ENCODE measurements around the gene DNAJB8. TPM values are rescaled to one million over a fixed set of nuclear protein-coding genes. Genes with fewer than 3 reads are reported as not detected.

Gene DNAJB8
- total and polyA plus RNA-seq, 4 donors, result not detected

DNA sequence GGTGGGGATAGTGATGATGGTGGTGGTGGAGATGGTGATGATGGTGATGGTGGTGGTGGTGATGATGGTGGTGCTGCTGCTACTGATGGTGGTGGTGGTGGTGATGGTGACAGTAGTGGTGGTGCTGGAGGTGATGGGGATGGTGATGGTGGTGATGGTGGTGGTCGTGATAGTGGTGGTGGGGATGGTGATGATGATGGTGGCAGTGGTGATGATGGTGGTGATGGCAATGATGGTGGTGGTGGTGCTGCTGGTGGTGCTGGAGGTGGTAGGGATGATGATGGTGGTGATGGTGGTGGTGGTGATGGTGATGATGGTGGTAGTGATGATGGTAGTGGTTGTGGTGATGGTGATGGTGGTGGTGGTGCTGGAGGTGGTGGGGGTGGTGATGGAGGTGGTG lies 21.3 kb downstream of the DNAJB8 start:
- Histone ChIP-seq H3K9ac (ENCODE audit: low read depth in 1 of 2, low read length in 2 of 2) (no peak overlapping the region), H3K9me3 (ENCODE audit: control insufficient read depth in 4 of 4, low read length in 3 of 4) (no peaks in the 10 kb centered on the region), H3K4me3 (ENCODE audit: low read depth in 1 of 3, low read length in 3 of 3) (no peak overlapping the region), H3K27ac (ENCODE audit: low read depth in 1 of 2, low read length in 2 of 2) (no peak overlapping the region), H3K36me3 (ENCODE audit: control insufficient read depth in 4 of 4, insufficient read depth in 3 of 4, low read depth in 1 of 4, low read length in 3 of 4) (no peaks in the 10 kb centered on the region), H3K4me1 (ENCODE audit: control insufficient read depth in 4 of 4, insufficient read depth in 4 of 4, low read length in 3 of 4) (no peaks in the 10 kb centered on the region), H3K27me3 (ENCODE audit: control insufficient read depth in 4 of 4, insufficient read depth in 4 of 4, low read length in 3 of 4) (no peaks in the 10 kb centered on the region)
- 71% methylated on average over 1 of the region's 1 CpG for WGBS
- no peak for DNase-seq (ENCODE audit: low spot score)
- TF ChIP-seq HNF4G (IDR thresholded peaks at IDR 0.05) (no peak), TAF1 (conservative IDR thresholded peaks at IDR 0.05) (no peak), GABPA (IDR thresholded peaks at IDR 0.05 in 1 of 2, conservative IDR thresholded peaks at IDR 0.05 in 1 of 2) (no peak), ATF3 (IDR thresholded peaks at IDR 0.05) (no peak), SP1 (IDR thresholded peaks at IDR 0.05) (no peak), RXRA (IDR thresholded peaks at IDR 0.05) (no peak), EGR1 (IDR thresholded peaks at IDR 0.05; ENCODE audit: low read depth in 2 of 2) (no peak), JUND (IDR thresholded peaks at IDR 0.05) (no peak)

DNA sequence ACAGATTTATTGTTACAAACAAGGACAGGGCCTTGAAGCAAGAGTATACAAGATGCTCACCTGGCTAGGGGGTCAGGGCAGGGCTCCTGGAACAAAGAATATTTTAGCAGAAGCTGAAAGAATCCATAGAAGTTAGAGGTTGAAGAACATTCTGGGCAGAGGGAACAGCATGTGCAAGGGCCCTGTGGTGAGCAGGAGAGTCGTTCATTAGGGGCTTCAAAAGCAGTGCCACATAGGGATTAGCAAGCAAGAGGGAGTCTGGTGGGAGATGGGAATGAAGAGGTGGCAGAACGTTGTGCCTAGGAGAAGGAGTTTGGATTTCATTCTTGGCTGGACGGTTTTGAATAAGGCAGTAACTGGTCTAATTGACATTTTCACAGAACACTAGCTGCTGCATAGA lies 22.9 kb downstream of the DNAJB8 start:
- H3K4me3 ChIP-seq (ENCODE audit: low read depth in 1 of 3, low read length in 3 of 3), result no peak overlapping the region
- no peaks in the 10 kb centered on the region for H3K4me1 ChIP-seq (ENCODE audit: control insufficient read depth in 4 of 4, insufficient read depth in 4 of 4, low read length in 3 of 4)
- H3K27me3 ChIP-seq (ENCODE audit: control insufficient read depth in 4 of 4, insufficient read depth in 4 of 4, low read length in 3 of 4), result no peaks in the 10 kb centered on the region
- no peak for TF ChIP-seq EGR1 (IDR thresholded peaks at IDR 0.05; ENCODE audit: low read depth in 2 of 2)
- TF ChIP-seq, protein P1, sequence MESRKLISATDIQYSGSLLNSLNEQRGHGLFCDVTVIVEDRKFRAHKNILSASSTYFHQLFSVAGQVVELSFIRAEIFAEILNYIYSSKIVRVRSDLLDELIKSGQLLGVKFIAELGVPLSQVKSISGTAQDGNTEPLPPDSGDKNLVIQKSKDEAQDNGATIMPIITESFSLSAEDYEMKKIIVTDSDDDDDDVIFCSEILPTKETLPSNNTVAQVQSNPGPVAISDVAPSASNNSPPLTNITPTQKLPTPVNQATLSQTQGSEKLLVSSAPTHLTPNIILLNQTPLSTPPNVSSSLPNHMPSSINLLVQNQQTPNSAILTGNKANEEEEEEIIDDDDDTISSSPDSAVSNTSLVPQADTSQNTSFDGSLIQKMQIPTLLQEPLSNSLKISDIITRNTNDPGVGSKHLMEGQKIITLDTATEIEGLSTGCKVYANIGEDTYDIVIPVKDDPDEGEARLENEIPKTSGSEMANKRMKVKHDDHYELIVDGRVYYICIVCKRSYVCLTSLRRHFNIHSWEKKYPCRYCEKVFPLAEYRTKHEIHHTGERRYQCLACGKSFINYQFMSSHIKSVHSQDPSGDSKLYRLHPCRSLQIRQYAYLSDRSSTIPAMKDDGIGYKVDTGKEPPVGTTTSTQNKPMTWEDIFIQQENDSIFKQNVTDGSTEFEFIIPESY (IDR thresholded peaks at IDR 0.05), result no peak
- no peak for TF ChIP-seq HNF4A (conservative IDR thresholded peaks at IDR 0.05)
- no peak for TF ChIP-seq NR2F2 (IDR thresholded peaks at IDR 0.05)
- no peak for TF ChIP-seq FOXA1 (IDR thresholded peaks at IDR 0.05)
- TF ChIP-seq RXRA (IDR thresholded peaks at IDR 0.05), result no peak
- no peak for TF ChIP-seq REST (IDR thresholded peaks at IDR 0.05)
- TF ChIP-seq RAD21 (IDR thresholded peaks at IDR 0.05), result no peak
- no peaks in the 10 kb centered on the region for H3K36me3 ChIP-seq (ENCODE audit: control insufficient read depth in 4 of 4, insufficient read depth in 3 of 4, low read depth in 1 of 4, low read length in 3 of 4)
- H3K9ac ChIP-seq (ENCODE audit: low read depth in 1 of 2, low read length in 2 of 2), result no peak overlapping the region
- no peak overlapping the region for H3K27ac ChIP-seq (ENCODE audit: low read depth in 1 of 2, low read length in 2 of 2)
- no peak for DNase-seq (ENCODE audit: low spot score)
- no peaks in the 10 kb centered on the region for H3K9me3 ChIP-seq (ENCODE audit: control insufficient read depth in 4 of 4, low read length in 3 of 4)
- WGBS, result 58% methylated on average over 3 of the region's 3 CpGs

GRCh38 chr3:128442949-128443348 lies 23.7 kb downstream of the DNAJB8 start:
- DNase-seq (ENCODE audit: low spot score), result no peak
- H3K27ac ChIP-seq (ENCODE audit: low read depth in 1 of 2, low read length in 2 of 2), result no peak overlapping the region
- no peaks in the 10 kb centered on the region for H3K9me3 ChIP-seq (ENCODE audit: control insufficient read depth in 4 of 4, low read length in 3 of 4)
- H3K4me1 ChIP-seq (ENCODE audit: control insufficient read depth in 4 of 4, insufficient read depth in 4 of 4, low read length in 3 of 4), result no peaks in the 10 kb centered on the region
- H3K9ac ChIP-seq (ENCODE audit: low read depth in 1 of 2, low read length in 2 of 2), result no peak overlapping the region
- H3K36me3 ChIP-seq (ENCODE audit: control insufficient read depth in 4 of 4, insufficient read depth in 3 of 4, low read depth in 1 of 4, low read length in 3 of 4), result no peaks in the 10 kb centered on the region
- no peaks in the 10 kb centered on the region for H3K27me3 ChIP-seq (ENCODE audit: control insufficient read depth in 4 of 4, insufficient read depth in 4 of 4, low read length in 3 of 4)
- no peak for TF ChIP-seq TAF1 (conservative IDR thresholded peaks at IDR 0.05)
- no peak for TF ChIP-seq RXRA (IDR thresholded peaks at IDR 0.05)
- no peak for TF ChIP-seq RAD21 (IDR thresholded peaks at IDR 0.05)
- no peak for TF ChIP-seq GABPA (IDR thresholded peaks at IDR 0.05 in 1 of 2, conservative IDR thresholded peaks at IDR 0.05 in 1 of 2)
- TF ChIP-seq, protein P2, sequence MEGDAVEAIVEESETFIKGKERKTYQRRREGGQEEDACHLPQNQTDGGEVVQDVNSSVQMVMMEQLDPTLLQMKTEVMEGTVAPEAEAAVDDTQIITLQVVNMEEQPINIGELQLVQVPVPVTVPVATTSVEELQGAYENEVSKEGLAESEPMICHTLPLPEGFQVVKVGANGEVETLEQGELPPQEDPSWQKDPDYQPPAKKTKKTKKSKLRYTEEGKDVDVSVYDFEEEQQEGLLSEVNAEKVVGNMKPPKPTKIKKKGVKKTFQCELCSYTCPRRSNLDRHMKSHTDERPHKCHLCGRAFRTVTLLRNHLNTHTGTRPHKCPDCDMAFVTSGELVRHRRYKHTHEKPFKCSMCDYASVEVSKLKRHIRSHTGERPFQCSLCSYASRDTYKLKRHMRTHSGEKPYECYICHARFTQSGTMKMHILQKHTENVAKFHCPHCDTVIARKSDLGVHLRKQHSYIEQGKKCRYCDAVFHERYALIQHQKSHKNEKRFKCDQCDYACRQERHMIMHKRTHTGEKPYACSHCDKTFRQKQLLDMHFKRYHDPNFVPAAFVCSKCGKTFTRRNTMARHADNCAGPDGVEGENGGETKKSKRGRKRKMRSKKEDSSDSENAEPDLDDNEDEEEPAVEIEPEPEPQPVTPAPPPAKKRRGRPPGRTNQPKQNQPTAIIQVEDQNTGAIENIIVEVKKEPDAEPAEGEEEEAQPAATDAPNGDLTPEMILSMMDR (IDR thresholded peaks at IDR 0.05; ENCODE audit: low read depth, low read length, missing input control), result no peak
- no peak for TF ChIP-seq SP1 (IDR thresholded peaks at IDR 0.05)
- no peak for TF ChIP-seq NR2F2 (IDR thresholded peaks at IDR 0.05)
- H3K4me3 ChIP-seq (ENCODE audit: low read depth in 1 of 3, low read length in 3 of 3), result no peak overlapping the region
- WGBS, result 90% methylated on average over 6 of the region's 6 CpGs
